Suprapubic skin (tissue), 4 donors: ENCODE data around the gene CXCL12.

Experiments
- CTCF ChIP-seq, 2 donors: fragments of 200-600 bp in 1 of 2; fragments of 450-650 bp in 1 of 2; sonication (generic) in 1 of 2; IDR thresholded peaks; one replicate each; pipeline ENCODE4 v1.5.1; 2016 to 2019; ENCODE audit warnings: antibody characterized with exemption in 2 of 2, mild to moderate bottlenecking in 1 of 2, moderate library complexity in 1 of 2
- EP300 ChIP-seq: sonication (generic); formaldehyde crosslinking; IDR thresholded peaks from one replicate; pipeline ENCODE4 v1.6.1; 2017; ENCODE audit warnings: antibody characterized with exemption
- POLR2A ChIP-seq, 2 donors: fragments of 450-650 bp; IDR thresholded peaks; one replicate each; pipeline ENCODE4 v1.6.1; 2017; ENCODE audit warnings: antibody characterized with exemption in 2 of 2, mild to moderate bottlenecking in 2 of 2, moderate library complexity in 2 of 2
- POLR2AphosphoS5 ChIP-seq, 3 donors: sonication (generic); formaldehyde crosslinking; IDR thresholded peaks; one replicate each; pipeline ENCODE4 v1.6.1; 2017; ENCODE audit warnings: antibody characterized with exemption in 3 of 3

- TF ChIP-seq CTCF (IDR thresholded peaks at IDR 0.05): no peak
- TF ChIP-seq EP300: no peak
- TF ChIP-seq POLR2A (IDR thresholded peaks at IDR 0.05): no peak
- TF ChIP-seq POLR2AphosphoS5 (IDR thresholded peaks at IDR 0.05): no peak
These were observed 922 bp downstream of the CXCL12 start for GRCh38 chr10:44383749-44384600.
